Kidney (tissue), 14 donors: ENCODE measurements around the gene C1orf35. TPM values are rescaled to one million over a fixed set of nuclear protein-coding genes. Genes with fewer than 3 reads are reported as not detected.

ENCODE experiments used
- DNase-seq, 5 donors: peaks; one replicate each; pipeline ENCODE4 v3.0.0-alpha.2; 2013 to 2020
- FAIRE-seq: peaks from 2 replicates; lab custom pipeline; 2012; peaks lifted over from hg19 to GRCh38; lab: Jason Lieb, UNC
- H3K27ac ChIP-seq, 2 donors: one replicate each; pipeline ENCODE4 v1.7.0; 2013; ENCODE audit warnings: low read depth in 2 of 2, low read length in 2 of 2, inconsistent platforms in 1 of 2
- H3K27me3 ChIP-seq: one replicate; pipeline ENCODE4 v1.7.1; 2013; ENCODE audit warnings: low read length, inconsistent platforms; ENCODE audit not compliant: control insufficient read depth, insufficient read depth
- H3K36me3 ChIP-seq, 3 donors: one replicate each; pipeline versions ENCODE4 v1.7.0 to v1.7.1; 2013; ENCODE audit warnings: low read length in 3 of 3, control low read depth in 1 of 3, inconsistent platforms in 1 of 3; ENCODE audit not compliant: insufficient read depth in 3 of 3, control insufficient read depth in 2 of 3
- H3K4me1 ChIP-seq, 3 donors: one replicate each; pipeline versions ENCODE4 v1.7.0 to v1.7.1; 2013; ENCODE audit warnings: low read length in 3 of 3, inconsistent platforms in 1 of 3, low read depth in 1 of 3; ENCODE audit not compliant: control insufficient read depth in 2 of 3, insufficient read depth in 2 of 3
- H3K4me3 ChIP-seq, 3 donors: one replicate each; pipeline versions ENCODE4 v1.7.0 to v1.8.1; 2013; ENCODE audit warnings: low read length in 3 of 3, control low read depth in 1 of 3, inconsistent platforms in 1 of 3
- H3K9ac ChIP-seq, 3 donors: one replicate each; pipeline versions ENCODE4 v1.7.0 to v1.7.1; 2013; ENCODE audit warnings: low read length in 3 of 3, control low read depth in 1 of 3, inconsistent platforms in 1 of 3
- H3K9me3 ChIP-seq, 3 donors: one replicate each; pipeline versions ENCODE4 v1.7.0 to v1.7.1; 2013; ENCODE audit warnings: low read length in 3 of 3, control low read depth in 1 of 3, inconsistent platforms in 1 of 3; ENCODE audit not compliant: control insufficient read depth in 2 of 3, insufficient read depth in 1 of 3
- CTCF ChIP-seq: IDR thresholded peaks from 3 replicates; pipeline ENCODE4 v1.5.1; 2012; ENCODE audit warnings: mild to moderate bottlenecking, moderate library complexity, borderline replicate concordance; ENCODE audit not compliant: insufficient read depth; ENCODE audit errors: extremely low read depth
- intact Hi-C: fragments of 100-400 bp; cut with DNase I; formaldehyde crosslinking; loops from one replicate; pipeline ENCODE4 v1.11.1; 2022
- polyA plus RNA-seq: library from polyadenylated mRNA; stranded (reverse); fragments of 350-450 nt; fragmentation: Illumina TruSeq; extraction: RNeasy Lipid Tissue Mini Kit (QIAGEN cat#74804); gene quantifications from one replicate; pipeline ENCODE4 v1.2.3, GENCODE V29; 2014; ENCODE audit warnings: low read depth, low replicate concordance; ENCODE audit not compliant: insufficient read depth
- total RNA-seq: library from RNA; stranded (reverse); fragmentation: NEBNext Ultra II Directional; extraction: Animal tissue kit (Norgen Biotek cat#: 25700); gene quantifications from one replicate; pipeline ENCODE4 v1.2.1, GENCODE V29; 2021
- donor health status: control.
- donor health status: control.
- donor health status: control.
- donor health status: control.
- donor health status: control.
- donor health status: DM: yes; HTN: yes; CAD: no.
- donor health status: Normal renal cell carcinoma (clear cell type).

The C1orf35 gene
- total and polyA plus RNA-seq, 2 donors from 2014 or later, result 17.4 to 17.6 TPM

DNA sequence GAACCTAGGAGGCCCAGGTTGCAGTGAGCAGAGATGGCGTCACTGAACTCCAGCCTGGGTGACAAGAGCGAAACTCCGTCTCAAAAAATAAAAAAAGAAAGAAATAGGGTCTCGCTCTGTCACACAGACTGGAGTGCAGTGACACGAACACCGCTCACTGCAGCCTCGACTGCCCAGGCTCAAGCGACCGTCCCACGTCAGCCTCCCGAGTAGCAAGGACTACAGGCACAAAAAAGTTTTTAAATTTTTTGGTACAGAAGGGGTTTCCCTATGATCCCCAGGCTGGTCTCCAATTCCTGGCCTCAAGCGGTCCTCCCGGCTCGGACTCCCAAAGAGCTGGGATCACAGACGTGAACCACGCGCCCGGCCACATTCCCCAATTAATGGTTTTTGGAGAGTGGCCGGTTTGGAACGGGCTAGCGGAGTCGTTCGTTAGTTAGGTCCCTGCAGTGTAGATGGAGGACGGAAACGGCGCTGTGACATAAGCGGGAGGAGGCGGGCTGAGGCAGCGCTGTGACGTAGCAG, 36.3 kb upstream of the C1orf35 start:
- intact Hi-C loops, result no loop called here
- Histone ChIP-seq H3K27me3 (no peaks in the 10 kb centered on the region), H3K4me1 (peaks cover 0 to 32% (median 20%) of the 10 kb centered on the region in 3 donors), H3K27ac (peak overlapping the region; percentile 83 to 97), H3K9ac (peak overlapping the region in 2 of 3 donors; percentile 55 to 75), H3K4me3 (peak overlapping the region; percentile 49 to 86 (median 79)), H3K36me3 (no peaks in the 10 kb centered on the region), H3K9me3 (no peaks in the 10 kb centered on the region)
- DNase-seq, result no peak
- no peak for FAIRE-seq
- TF ChIP-seq CTCF, result no peak

- Histone ChIP-seq H3K9ac (no peak overlapping the region), H3K4me3 (no peak overlapping the region), H3K27me3 (no peaks in the 10 kb centered on the region), H3K4me1 (peaks cover 0 to 10% (median 7%) of the 10 kb centered on the region in 3 donors), H3K36me3 (no peaks in the 10 kb centered on the region), H3K9me3 (no peaks in the 10 kb centered on the region), H3K27ac (no peak overlapping the region)
- DNase-seq (no peak), FAIRE-seq (no peak)
- intact Hi-C loops, result no loop called here
- no peak for TF ChIP-seq CTCF
Measured at GRCh38 chr1:228136901-228137300, 33.8 kb upstream of the C1orf35 start.

- intact Hi-C loops, result no loop called here
- FAIRE-seq (no peak), DNase-seq (no peak)
- Histone ChIP-seq H3K9me3 (no peaks in the 10 kb centered on the region), H3K4me3 (no peak overlapping the region), H3K27ac (no peak overlapping the region), H3K4me1 (no peaks in the 10 kb centered on the region), H3K9ac (no peak overlapping the region), H3K27me3 (no peaks in the 10 kb centered on the region), H3K36me3 (no peaks in the 10 kb centered on the region)
- TF ChIP-seq CTCF, result no peak
Measured at GRCh38 chr1:228134591-228134990, 31.5 kb upstream of the C1orf35 start.

DNA sequence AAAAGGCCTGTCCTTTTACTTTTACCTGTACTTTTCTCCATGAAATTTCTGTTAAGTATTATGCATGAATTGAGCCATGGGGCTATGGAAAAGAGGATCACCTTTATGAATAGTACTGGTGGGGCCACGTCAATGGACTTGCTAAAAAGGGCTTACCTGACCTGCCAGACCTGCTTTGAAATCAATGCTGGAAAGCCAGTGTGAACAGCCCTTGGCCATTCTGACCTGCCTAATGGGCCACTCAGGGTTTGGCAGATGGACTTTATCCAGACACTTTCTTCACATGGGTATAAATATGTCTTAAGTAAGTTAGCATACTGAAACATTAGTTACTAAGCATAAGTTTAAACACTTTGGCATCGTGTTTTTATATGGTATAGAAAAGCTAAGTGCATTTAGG, 28.6 kb upstream of the C1orf35 start:
- FAIRE-seq, result no peak
- TF ChIP-seq CTCF, result no peak
- Histone ChIP-seq H3K9me3 (no peaks in the 10 kb centered on the region), H3K27me3 (no peaks in the 10 kb centered on the region), H3K4me3 (no peak overlapping the region), H3K9ac (no peak overlapping the region), H3K36me3 (no peaks in the 10 kb centered on the region), H3K4me1 (no peaks in the 10 kb centered on the region), H3K27ac (no peak overlapping the region)
- intact Hi-C loops, result no loop called here
- no peak for DNase-seq
